Measurements from ENCODE around the gene TGFBR1. TPM values are rescaled to one million over a fixed set of nuclear protein-coding genes. Genes with fewer than 3 reads are reported as not detected.
A peak's percentile ranks its signal among the peaks of the same experiment; 100 is the strongest.
"Not testable (repeated sequence)": the region's sequence is repeated elsewhere in the genome, so short reads cannot be mapped to it uniquely, and the experiment has no call there.

TGFBR1 gene
- total RNA-seq, 2 donors from 2014 or later = 10.5 to 18.7 TPM

DNA sequence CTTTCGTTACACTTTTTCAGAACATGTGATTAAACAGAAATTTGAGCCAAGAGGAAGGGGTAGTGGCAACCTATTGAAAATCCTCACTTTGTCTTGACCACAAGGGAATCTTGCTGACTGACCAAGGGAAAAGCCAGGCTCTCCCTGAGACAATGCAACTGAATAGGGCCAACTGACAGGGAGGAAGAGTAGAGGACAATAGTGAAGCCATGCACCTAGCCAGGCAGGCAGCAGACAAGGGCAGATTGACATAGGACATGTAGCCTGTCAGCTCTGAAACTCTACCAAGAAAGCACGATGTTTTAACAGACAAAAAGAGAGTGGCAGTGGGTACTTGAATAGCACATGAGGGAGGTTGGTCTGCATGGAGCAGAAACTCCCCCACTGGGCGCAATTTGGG, 8.5 kb upstream of the TGFBR1 start:
- intact Hi-C loops (cut with DNase I) = loop anchor here (10.0 kb wide), 1 partner anchor 58 kb away; no protein-coding TSS in a partner anchor
- DNase-seq (no peak), ATAC-seq (no peak)
- Histone ChIP-seq H3K9me3 (no peaks in the 10 kb centered on the region), H3K27me3 (no peaks in the 10 kb centered on the region), H3K36me3 (replicated peaks in 1 of 2; ENCODE audit: insufficient read depth in 1 of 2, low read depth in 2 of 2) (no peaks in the 10 kb centered on the region), H3K27ac (no peak overlapping the region), H3K4me1 (no peaks in the 10 kb centered on the region), H3K4me3 (no peak overlapping the region)
- WGBS, 2 donors = 71 to 79% methylated on average over 3 of the region's 3 CpGs
- TF ChIP-seq, protein P1, sequence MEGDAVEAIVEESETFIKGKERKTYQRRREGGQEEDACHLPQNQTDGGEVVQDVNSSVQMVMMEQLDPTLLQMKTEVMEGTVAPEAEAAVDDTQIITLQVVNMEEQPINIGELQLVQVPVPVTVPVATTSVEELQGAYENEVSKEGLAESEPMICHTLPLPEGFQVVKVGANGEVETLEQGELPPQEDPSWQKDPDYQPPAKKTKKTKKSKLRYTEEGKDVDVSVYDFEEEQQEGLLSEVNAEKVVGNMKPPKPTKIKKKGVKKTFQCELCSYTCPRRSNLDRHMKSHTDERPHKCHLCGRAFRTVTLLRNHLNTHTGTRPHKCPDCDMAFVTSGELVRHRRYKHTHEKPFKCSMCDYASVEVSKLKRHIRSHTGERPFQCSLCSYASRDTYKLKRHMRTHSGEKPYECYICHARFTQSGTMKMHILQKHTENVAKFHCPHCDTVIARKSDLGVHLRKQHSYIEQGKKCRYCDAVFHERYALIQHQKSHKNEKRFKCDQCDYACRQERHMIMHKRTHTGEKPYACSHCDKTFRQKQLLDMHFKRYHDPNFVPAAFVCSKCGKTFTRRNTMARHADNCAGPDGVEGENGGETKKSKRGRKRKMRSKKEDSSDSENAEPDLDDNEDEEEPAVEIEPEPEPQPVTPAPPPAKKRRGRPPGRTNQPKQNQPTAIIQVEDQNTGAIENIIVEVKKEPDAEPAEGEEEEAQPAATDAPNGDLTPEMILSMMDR (IDR thresholded peaks at IDR 0.05) = no peak
- no peak for TF ChIP-seq POLR2A (IDR thresholded peaks at IDR 0.05)

DNA sequence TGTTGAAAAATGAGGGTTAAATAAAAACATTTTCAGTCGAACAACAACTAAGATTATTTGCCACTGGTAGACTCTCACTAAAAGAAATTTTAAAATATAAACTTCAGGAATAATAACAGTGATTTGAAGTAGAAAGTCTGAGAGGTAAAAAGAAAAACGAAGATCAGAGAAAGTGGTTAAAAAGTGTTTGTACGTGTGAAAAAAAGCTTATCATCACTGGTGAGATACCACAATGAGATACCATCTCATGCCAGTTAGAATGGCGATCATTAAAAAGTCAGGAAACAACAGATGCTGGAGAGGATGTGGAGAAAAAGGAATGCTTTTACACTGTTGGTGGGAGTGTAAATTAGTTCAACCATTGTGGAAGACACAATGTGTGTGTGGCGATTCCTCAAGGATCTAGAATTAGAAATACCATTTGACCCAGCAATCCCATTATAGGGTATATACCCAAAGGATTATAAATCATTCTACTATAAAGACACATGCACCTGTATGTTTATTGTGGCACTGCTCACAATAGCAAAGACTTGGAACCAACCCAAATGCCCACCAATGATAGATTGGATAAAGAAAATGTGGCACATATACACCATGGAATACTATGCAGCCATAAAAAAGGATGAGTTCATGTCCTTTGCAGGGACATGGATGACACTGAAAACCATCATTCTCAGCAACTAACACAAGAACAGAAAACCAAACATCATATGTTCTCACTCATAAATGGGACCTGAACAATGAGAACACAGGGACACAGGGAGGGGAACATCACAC, 4.9 kb upstream of the TGFBR1 start:
- intact Hi-C loops (cut with DNase I) = loop anchor here (10.0 kb wide), 1 partner anchor 55 kb away; no protein-coding TSS in a partner anchor
- 71 to 78% methylated on average over 5 of the region's 5 CpGs for WGBS, 2 donors
- H3K36me3 ChIP-seq (replicated peaks in 1 of 2; ENCODE audit: insufficient read depth in 1 of 2, low read depth in 2 of 2); ATAC-seq; H3K27me3 ChIP-seq; DNase-seq; H3K4me3 ChIP-seq; H3K27ac ChIP-seq; H3K9me3 ChIP-seq: not testable (repeated sequence)
- peaks cover 11% of the 10 kb centered on the region for H3K4me1 ChIP-seq

DNA sequence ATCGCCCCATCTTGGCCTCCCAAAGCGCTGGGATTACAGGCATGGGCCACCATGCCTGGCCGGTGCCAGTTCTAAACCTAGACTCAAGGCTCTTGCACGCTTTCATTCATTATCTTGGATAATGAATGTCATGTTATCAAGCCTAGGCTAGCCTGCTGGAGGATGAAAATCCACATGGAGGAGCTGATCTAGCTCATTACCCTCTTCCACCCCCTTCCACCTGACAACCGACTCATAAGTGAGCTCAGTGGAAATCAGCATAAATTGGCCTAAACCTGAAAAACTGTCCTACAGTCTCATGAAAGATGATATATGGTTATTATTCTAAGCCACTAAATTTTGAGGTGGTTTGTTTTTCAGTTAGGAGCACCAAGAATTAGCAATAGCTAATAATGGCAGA, 3.6 kb upstream of the TGFBR1 start:
- 89 to 92% methylated on average over 5 of the region's 5 CpGs for whole genome bisulfite sequencing, 2 donors
- no peaks in the 10 kb centered on the region for H3K9me3 ChIP-seq
- H3K4me3 ChIP-seq = no peak overlapping the region
- TF ChIP-seq, protein P1 (IDR thresholded peaks at IDR 0.05) = no peak
- no peak for TF ChIP-seq POLR2A (IDR thresholded peaks at IDR 0.05)
- intact Hi-C loops (cut with DNase I) = no loop called here
- DNase-seq (no peak), ATAC-seq (no peak)
- H3K36me3 ChIP-seq (replicated peaks in 1 of 2; ENCODE audit: insufficient read depth in 1 of 2, low read depth in 2 of 2) = no peaks in the 10 kb centered on the region
- H3K27me3 ChIP-seq = no peaks in the 10 kb centered on the region
- no peak overlapping the region for H3K27ac ChIP-seq
- H3K4me1 ChIP-seq = peaks cover 15% of the 10 kb centered on the region

DNA sequence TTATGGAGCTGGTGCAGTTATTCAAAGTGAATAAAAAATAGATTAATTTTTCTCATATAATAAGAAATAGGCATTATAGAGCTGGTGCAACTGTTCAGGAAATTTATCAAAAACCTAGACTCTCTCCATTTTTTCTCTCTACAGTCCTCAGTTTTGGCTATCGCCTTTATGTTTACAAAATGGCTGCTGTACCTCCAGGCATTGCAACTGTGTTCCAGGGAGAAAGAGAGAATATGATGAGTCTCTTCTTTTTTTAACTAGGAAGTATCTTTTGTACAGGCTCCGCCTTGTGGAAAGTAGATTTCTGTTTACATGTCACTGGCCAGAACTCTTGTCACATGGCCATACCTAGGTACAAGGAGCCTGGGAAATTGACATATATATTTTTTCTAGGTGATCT, 3.1 kb upstream of the TGFBR1 start:
- no peaks in the 10 kb centered on the region for H3K36me3 ChIP-seq (replicated peaks in 1 of 2; ENCODE audit: insufficient read depth in 1 of 2, low read depth in 2 of 2)
- H3K27me3 ChIP-seq = no peaks in the 10 kb centered on the region
- H3K27ac ChIP-seq = no peak overlapping the region
- ATAC-seq (no peak), DNase-seq (no peak)
- intact Hi-C loops (cut with DNase I) = no loop called here
- peaks cover 20% of the 10 kb centered on the region for H3K4me1 ChIP-seq
- H3K4me3 ChIP-seq = no peak overlapping the region
- TF ChIP-seq, protein P1 (IDR thresholded peaks at IDR 0.05) = no peak
- no peak for TF ChIP-seq POLR2A (IDR thresholded peaks at IDR 0.05)
- 95 to 97% methylated on average over 2 of the region's 2 CpGs for WGBS, 2 donors
- H3K9me3 ChIP-seq = no peaks in the 10 kb centered on the region

DNA sequence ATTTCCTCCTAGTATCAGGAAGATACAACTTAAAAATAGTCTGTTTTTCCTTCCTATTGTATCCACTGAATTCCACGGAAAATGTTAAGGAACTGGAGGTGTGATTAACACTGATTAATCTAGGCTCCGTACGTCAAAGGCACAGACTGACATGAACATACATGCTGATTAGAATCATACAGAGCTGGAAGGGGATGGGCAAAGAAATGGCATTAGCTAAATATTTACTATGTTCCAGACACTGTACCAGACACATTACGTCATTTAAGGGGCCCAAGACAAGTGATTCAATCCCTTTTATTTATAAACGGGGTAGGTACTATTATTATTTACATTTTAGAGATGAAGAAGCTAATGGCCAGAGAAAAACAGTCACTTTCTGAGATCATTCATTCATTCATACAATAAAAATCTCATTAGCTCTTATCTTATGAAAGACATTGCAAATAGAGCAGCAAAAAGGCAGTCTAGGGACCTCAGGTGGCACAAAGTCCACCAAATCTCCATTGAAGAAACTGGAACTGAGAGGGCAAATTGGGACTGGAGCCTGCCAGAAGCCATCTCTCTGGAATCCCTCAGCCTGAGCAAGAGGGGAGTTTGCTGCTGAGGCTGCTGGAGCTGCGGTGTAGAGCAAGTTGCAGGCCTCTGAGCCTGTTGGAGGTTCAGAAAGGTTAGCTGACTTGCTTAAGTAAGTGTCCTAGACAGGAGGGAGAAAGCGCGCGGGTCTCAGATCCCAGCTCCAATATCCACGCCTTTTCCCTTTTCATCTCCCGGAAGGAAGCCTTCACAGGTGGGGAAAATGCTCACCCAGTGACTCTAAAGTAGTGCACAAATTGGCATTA, 1.6 kb upstream of the TGFBR1 start:
- Histone ChIP-seq H3K36me3 (replicated peaks in 1 of 2; ENCODE audit: insufficient read depth in 1 of 2, low read depth in 2 of 2) (no peaks in the 10 kb centered on the region), H3K4me1 (peaks cover 20% of the 10 kb centered on the region), H3K27ac (peak overlapping the region in 1 of 4 donors; percentile 77), H3K4me3 (no peak overlapping the region), H3K27me3 (no peaks in the 10 kb centered on the region), H3K9me3 (no peaks in the 10 kb centered on the region)
- WGBS, 2 donors = 75 to 81% methylated on average over 11 of the region's 11 CpGs
- TF ChIP-seq, protein P1 (IDR thresholded peaks at IDR 0.05) = no peak
- TF ChIP-seq POLR2A (IDR thresholded peaks at IDR 0.05) = no peak
- ATAC-seq (no peak), DNase-seq (no peak)
- intact Hi-C loops (cut with DNase I) = no loop called here

All from body of pancreas (tissue), 4 donors.